GM12878 (cell line): Measurements from ENCODE around the gene SRP72. TPM values are rescaled to one million over a fixed set of nuclear protein-coding genes. Genes with fewer than 3 reads are reported as not detected.
"Not testable (repeated sequence)": the region's sequence is repeated elsewhere in the genome, so short reads cannot be mapped to it uniquely, and the experiment has no call there.

ENCODE experiments used
- ATAC-seq: fragments of 200-7000 bp; cut with Tn5 transposase; 3 replicates; pipeline ENCODE4 v1.9.1; 2020; ENCODE audit warnings: mild to moderate bottlenecking, moderate library complexity
- BruUV-seq: library from RNA; stranded (reverse); fragments of 400-500 nt; replicated peaks from 2 replicates; lab custom pipeline; 2021; lab: Mats Ljungman, UMichigan
- CTCF ChIA-PET: fragments of 300-600 bp; sonication (Branson Sonifier 250); formaldehyde crosslinking; extraction: SDS; loops from one replicate; lab custom pipeline; 2021; ENCODE audit warnings: inconsistent platforms; lab: Yijun Ruan, JAX
- POLR2A ChIA-PET: fragments of 350-600 bp; formaldehyde crosslinking; extraction: SDS; loops from one replicate; lab custom pipeline; 2021; ENCODE audit warnings: inconsistent platforms; lab: Charles Lee
- RAD21 ChIA-PET: fragments of 300-600 bp; sonication (Branson Sonifier 250); formaldehyde crosslinking; loops from one replicate; lab custom pipeline; 2023; ENCODE audit warnings: antibody characterized with exemption; ENCODE audit not compliant: unreplicated experiment; lab: Charles Lee
- SMC1A ChIA-PET: fragments of 300-600 bp; sonication (Branson Sonifier 250); formaldehyde crosslinking; loops from one replicate; lab custom pipeline; 2023; ENCODE audit not compliant: unreplicated experiment, uncharacterized antibody; lab: Charles Lee
- DNase-seq: peaks from one replicate; pipeline ENCODE4 v3.0.0-alpha.2; 2011; ENCODE audit warnings: low read depth, low spot score
- FAIRE-seq: peaks from 3 replicates; lab custom pipeline; 2011; peaks lifted over from hg19 to GRCh38; lab: Jason Lieb, UNC
- H2AFZ ChIP-seq: 2 replicates; pipeline ENCODE4 v1.6.0; 2011; ENCODE audit warnings: low read depth, low read length, control low read depth; ENCODE audit not compliant: control insufficient read depth
- H3K27ac ChIP-seq: 2 replicates; pipeline ENCODE4 v1.5.1; 2011; ENCODE audit warnings: control low read depth; ENCODE audit not compliant: control insufficient read depth, insufficient read depth
- H3K27me3 ChIP-seq, 2 experiments: replicated peaks in 1 of 2; 2 replicates each; pipeline versions ENCODE4 v1.6.0 to v1.6.1; 2011; ENCODE audit warnings: low read length in 1 of 2; ENCODE audit not compliant: control insufficient read depth in 2 of 2, insufficient read depth in 2 of 2
- H3K36me3 ChIP-seq, 2 experiments: 2 replicates each; pipeline ENCODE4 v1.5.1; 2011; ENCODE audit warnings: low read length in 1 of 2; ENCODE audit not compliant: control insufficient read depth in 2 of 2, insufficient read depth in 2 of 2
- H3K4me1 ChIP-seq: 2 replicates; pipeline ENCODE4 v1.6.1; 2011; ENCODE audit warnings: mild to moderate bottlenecking, low read length, moderate library complexity, mixed read lengths; ENCODE audit not compliant: control insufficient read depth, insufficient read depth
- H3K4me2 ChIP-seq: 2 replicates; pipeline ENCODE4 v1.6.0; 2011; ENCODE audit warnings: control low read depth; ENCODE audit not compliant: control insufficient read depth, insufficient read depth
- H3K4me3 ChIP-seq: fragments of 200-600 bp; sonication (generic); 2 replicates; pipeline ENCODE4 v1.5.1; 2016
- H3K79me2 ChIP-seq: 2 replicates; pipeline ENCODE4 v1.6.0; 2011; ENCODE audit warnings: low read length; ENCODE audit not compliant: control insufficient read depth, insufficient read depth
- H3K9ac ChIP-seq: 2 replicates; pipeline ENCODE4 v1.8.0; 2011; ENCODE audit warnings: low read length, control low read depth, mixed read lengths; ENCODE audit not compliant: control insufficient read depth, insufficient read depth
- H3K9me3 ChIP-seq: replicated peaks from 3 replicates; pipeline ENCODE4 v1.5.1; 2011; ENCODE audit warnings: mild to moderate bottlenecking, low read length; ENCODE audit not compliant: control insufficient read depth, insufficient read depth
- H4K20me1 ChIP-seq: 2 replicates; pipeline ENCODE4 v1.6.0; 2011; ENCODE audit not compliant: control insufficient read depth, insufficient read depth
- CBX3 ChIP-seq: fragments of 200-600 bp; sonication (generic); IDR thresholded peaks from 2 replicates; pipeline ENCODE4 v1.6.1; 2016; ENCODE audit warnings: low read depth, borderline replicate concordance
- GABPA ChIP-seq: IDR thresholded peaks from 2 replicates; pipeline ENCODE4 v1.6.1; 2014; ENCODE audit warnings: antibody characterized with exemption, low read depth, mild to moderate bottlenecking, inconsistent platforms
- NR2C1 ChIP-seq: fragments of 450-650 bp; IDR thresholded peaks from 2 replicates; pipeline ENCODE4 v1.6.1; 2017; ENCODE audit warnings: antibody characterized with exemption, mild to moderate bottlenecking, moderate library complexity
- ZNF384 ChIP-seq: IDR thresholded peaks from 2 replicates; pipeline ENCODE4 v1.6.1; 2012; ENCODE audit warnings: low read depth, mild to moderate bottlenecking, low read length, improper control_type of control experiment, borderline replicate concordance
- WGBS: methylation state at CpG from one replicate; pipeline ENCODE4 v1.1.6; 2016; ENCODE audit warnings: low lambda C conversion rate; ENCODE audit not compliant: insufficient replicate concordance, insufficient coverage; ENCODE audit errors: missing lambda C conversion rate; 5-methylcytosine and 5-hydroxymethylcytosine counted together
- in situ Hi-C: fragments of 300-500 bp; cut with MboI; formaldehyde crosslinking; loops from 9 replicates; pipeline ENCODE4 v1.14.3; 2018; ENCODE audit warnings: mixed read lengths
- intact Hi-C: fragments of 100-400 bp; cut with micrococcal nuclease; formaldehyde crosslinking; loops from one replicate; pipeline ENCODE4 v1.14.2; 2022; ENCODE audit not compliant: unreplicated experiment
- polyA plus RNA-seq, 11 experiments: library from polyadenylated mRNA; depleted of rRNA in 4 of 11; unstranded in 6 of 11; stranded (reverse) in 5 of 11; fragments of >200 nt; fragmentation: Nextera tagmentation in 4 of 11; fragmentation: Illumina TruSeq in 1 of 11; extraction: Ambion mirVana in 4 of 11; extraction: Trizol in 1 of 11; gene quantifications; 1 replicate in 1 of 11; 2 replicates in 10 of 11; pipeline versions ENCODE4 v1.2.1 to v1.2.3, GENCODE V29; 2011 to 2016; ENCODE audit warnings: inconsistent platforms in 2 of 11, missing spikeins in 2 of 11, low read depth in 1 of 11
- total RNA-seq, 4 experiments: library from RNA; depleted of rRNA in 3 of 4; stranded (reverse); fragments of >200 nt in 3 of 4; fragmentation: Illumina TruSeq in 1 of 4; extraction: Trizol in 1 of 4; gene quantifications; 2 replicates each; pipeline versions ENCODE4 v1.2.1 to v1.2.3, GENCODE V29; 2013 to 2021

The SRP72 gene
- total and polyA plus RNA-seq, 10 of the 15 experiments (the other 5 are each of a cell fraction or from before 2014, with no cell fraction given), result 61.6 to 186 (median 133) TPM

- TF ChIP-seq CBX3, result no peak
Measured at GRCh38 chr4:56465599-56466295, 1.7 kb upstream of the SRP72 start (continued).

- H3K27ac ChIP-seq, H3K9me3 ChIP-seq, H3K4me1 ChIP-seq, H4K20me1 ChIP-seq, H2AFZ ChIP-seq, H3K36me3 ChIP-seq, in situ Hi-C loops, DNase-seq, FAIRE-seq, BruUV-seq, H3K27me3 ChIP-seq: not testable (repeated sequence)
- SMC1A ChIA-PET, result interaction anchor here (0.6 to 3.2 kb wide), 7 partner anchors 15 to 513 kb away, joined by 3 to 19 read pairs (median 3); no protein-coding TSS in a partner anchor
- RAD21 ChIA-PET, result interaction anchor here (0.6 to 2.6 kb wide), 3 partner anchors 27 to 73 kb away, joined by 6 to 19 read pairs (median 8); partner anchors contain the start of genes PAICS and PPAT
- peak overlapping the region; percentile 89 for H3K4me3 ChIP-seq
- WGBS, result 30% methylated on average over 7 of the region's 8 CpGs
- intact Hi-C loops, result loop anchor here (2.0 kb wide), 1 partner anchor 30 kb away; the partner anchor contains the start of gene PAICS
- POLR2A ChIA-PET, result interaction anchor here (0.5 to 1.9 kb wide), 11 partner anchors 15 to 511 kb away, joined by 3 to 15 read pairs (median 3); partner anchors contain the start of genes AASDH, NOA1, PAICS and PPAT
- CTCF ChIA-PET, result interaction anchor here (1.2 to 1.6 kb wide), 4 partner anchors 31 to 519 kb away, joined by 3 to 7 read pairs (median 4); partner anchors contain the start of genes PAICS and PPAT
- peaks cover 60% of the 10 kb centered on the region for H3K79me2 ChIP-seq
- peak overlapping the region; percentile 97 for H3K4me2 ChIP-seq
- ATAC-seq, result peak; percentile 11
- peak overlapping the region; percentile 79 for H3K9ac ChIP-seq
- peak; percentile 53; the same call in 1 of the 2 replicates for TF ChIP-seq NR2C1
- TF ChIP-seq ZNF384, result peak; percentile 71
- peak; percentile 72 for TF ChIP-seq GABPA
Measured at GRCh38 chr4:56466296-56466761, 1.1 kb upstream of the SRP72 start.
